Amygdala (tissue), 56 donors: Measurements from ENCODE around the gene CDX1.

Experiments
- DNase-seq, 56 donors: peaks; one replicate each; lab custom pipeline; 2025; lab: John Stamatoyannopoulos, UW

The CDX1 gene

DNA sequence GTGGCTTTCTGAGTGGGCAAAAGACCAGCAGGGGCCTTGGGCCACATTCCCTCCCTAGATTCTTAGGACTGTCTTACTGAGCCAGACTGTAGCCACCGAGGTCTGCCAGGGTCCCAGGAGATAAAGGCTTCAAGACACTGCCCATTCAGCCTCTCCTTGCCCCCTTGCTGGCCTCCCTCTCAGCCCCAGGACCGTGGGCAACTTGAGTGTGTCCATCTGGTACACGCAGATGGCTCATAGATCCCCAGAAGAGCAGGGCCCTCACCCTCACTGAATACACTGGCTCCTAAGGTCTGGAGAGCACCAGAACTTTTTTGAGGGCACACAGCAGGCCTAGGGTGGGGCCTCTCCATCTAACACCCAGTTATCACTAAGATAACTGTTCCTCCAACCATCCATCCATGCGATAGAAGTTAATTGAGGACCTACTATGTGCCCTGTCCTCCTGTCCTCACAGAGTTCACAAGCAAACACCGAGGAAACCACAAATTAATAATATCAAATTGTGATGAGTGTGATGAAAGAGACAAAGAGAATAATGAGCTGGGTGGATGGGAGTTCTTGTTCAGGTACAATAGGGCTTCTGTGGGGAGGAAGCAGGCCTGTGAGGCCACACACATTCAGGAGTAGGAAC is 6.0 kb upstream of the CDX1 start:
- no peak for DNase-seq

DNA sequence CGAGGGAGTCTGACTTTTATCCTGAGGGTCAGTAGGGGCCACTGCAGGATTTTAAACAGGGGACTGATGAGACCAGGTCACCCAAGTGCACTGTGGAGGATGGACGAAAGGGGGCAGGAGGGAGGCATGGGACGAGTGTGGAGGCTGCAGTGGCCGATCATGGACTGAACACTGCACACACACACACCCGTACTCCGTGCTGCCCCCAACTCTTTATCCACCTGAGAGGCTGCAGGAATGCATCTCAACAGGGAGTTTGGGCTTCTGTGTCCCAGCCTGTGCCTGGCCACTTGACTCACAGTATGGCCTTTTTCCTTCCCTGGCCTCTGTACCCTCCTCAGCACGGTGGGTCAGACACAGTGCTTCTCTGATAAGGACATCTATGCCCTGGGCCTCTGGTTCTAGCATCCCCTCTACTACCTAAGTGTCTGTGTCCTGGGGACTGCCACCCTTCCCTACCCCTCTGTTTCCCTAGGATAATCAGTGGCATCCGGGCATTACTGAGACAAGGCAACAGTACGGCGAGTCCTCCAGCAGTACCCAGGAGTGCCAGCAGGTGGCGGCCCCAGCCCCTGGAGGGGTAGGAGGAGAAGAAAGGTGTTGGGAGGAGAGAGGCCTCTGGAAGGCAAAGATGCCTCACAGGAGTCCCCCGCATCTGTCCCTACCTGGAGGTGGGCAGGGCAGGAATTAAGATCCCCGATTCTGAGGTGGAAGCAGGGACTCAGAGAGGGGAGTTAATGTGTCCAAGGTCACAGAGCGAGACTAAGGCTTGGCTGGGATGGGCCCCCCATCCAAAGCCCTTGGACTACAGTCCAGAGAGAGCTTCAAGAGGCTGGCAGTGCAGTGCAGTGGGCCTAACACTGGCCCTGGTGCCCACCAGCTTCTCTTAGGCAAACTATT is 5.1 kb upstream of the CDX1 start:
- peak in 47 of 56 donors; percentile 11 to 80 (median 45) for DNase-seq

- no peak for DNase-seq
Measured at GRCh38 chr5:150162142-150162513, 4.5 kb upstream of the CDX1 start.

- DNase-seq, result no peak
Measured at GRCh38 chr5:150163035-150163434, 3.5 kb upstream of the CDX1 start.

GRCh38 chr5:150163547-150164059 is 3.0 kb upstream of the CDX1 start:
- peak in 1 of 56 donors; percentile 11 for DNase-seq

DNA sequence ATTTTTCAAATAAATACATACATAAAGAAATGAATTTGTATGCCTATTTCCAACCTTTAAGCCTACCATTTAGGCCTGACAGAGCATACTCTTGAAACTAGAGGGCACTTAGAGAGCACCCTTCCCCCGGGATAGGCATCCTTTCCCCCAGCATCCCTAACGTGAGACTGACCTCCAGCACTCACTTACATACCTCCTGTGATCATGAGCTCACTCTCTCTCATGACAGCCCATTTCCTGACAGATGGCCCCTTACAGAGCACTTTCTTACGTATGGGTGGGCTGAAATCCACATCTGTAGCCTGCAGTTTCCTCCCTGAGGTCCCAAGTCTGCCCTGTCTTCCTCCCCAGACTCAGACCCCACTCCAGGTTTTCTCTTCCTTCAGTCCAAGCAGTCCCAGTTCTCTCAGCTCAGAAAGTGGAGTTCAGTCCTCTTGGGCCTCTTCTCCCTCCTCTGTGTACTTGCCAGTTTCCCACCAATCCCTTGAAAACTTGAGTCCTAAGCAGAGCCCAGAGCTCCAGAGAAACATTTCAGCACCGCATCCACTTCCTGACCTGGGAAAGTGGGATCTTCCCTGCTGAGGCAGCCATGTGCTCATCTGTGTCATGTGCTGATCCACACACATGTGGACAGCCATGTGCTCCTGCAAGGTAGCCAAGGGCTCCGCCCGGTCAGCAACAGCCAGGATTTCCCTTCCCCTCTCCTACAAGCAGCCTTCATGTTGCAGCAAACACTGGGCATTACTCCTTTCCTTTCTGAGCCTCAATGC is 2.2 kb upstream of the CDX1 start:
- no peak for DNase-seq

GRCh38 chr5:150166037-150166649 is 435 bp upstream of the CDX1 start:
- DNase-seq, result no peak

DNA sequence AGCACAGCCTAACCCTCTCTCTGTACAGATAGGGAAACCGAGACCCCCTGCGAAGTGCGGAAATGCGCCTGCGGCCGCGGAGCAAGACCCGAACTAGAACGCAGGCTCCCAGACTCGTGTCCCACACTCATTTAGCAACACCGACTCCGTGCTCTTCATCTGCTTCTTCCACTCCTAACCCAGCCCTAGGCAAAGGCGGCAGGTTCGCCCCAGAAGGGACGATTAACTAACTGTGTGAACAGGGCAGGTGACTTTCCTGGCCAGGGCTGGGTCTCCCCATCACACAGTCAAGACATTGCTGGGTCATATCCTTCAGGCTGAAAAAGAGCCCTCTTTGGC is 903 bp downstream of the CDX1 start:
- DNase-seq, result no peak

DNA sequence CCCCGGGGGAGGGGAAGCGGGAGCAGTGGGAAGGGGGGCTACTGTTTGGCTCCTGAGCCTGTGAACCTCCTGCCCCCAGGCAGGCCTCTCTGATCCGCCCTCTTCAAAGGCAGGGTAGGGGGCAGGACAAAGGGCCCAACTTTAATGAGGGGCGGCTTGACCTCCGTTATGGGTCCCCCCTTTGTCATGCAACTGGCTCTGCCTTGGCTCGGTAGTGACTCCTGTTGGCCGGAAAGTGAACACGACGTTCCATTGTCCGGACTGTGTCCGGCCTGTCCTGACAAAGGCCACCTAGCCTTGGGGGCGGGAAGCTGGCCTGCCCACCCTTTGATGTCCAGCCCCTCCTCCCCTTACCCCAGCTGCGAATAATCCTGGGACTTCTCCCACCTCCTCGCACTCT is 1.3 kb downstream of the CDX1 start:
- DNase-seq, result no peak

GRCh38 chr5:150168864-150169263 is 2.3 kb downstream of the CDX1 start:
- no peak for DNase-seq

DNA sequence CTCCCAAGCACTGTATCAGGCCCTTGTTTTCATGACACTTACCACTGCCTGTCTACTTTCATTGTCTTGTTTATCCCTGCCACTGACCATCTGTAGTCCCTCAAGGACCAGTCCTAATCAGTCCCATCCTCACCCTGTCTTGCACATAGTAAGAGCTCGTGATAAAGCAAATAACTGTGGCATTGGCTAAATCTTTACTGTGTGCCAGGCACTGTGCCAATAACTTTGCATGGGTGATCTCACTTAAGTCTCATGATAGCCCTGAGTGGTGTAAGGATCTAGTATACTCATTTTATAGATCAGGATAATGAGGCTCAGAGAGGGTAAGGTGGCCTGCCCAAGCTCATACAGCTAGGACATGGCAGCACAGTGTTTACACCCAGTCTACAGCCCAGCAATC is 5.6 kb downstream of the CDX1 start:
- no peak for DNase-seq

DNA sequence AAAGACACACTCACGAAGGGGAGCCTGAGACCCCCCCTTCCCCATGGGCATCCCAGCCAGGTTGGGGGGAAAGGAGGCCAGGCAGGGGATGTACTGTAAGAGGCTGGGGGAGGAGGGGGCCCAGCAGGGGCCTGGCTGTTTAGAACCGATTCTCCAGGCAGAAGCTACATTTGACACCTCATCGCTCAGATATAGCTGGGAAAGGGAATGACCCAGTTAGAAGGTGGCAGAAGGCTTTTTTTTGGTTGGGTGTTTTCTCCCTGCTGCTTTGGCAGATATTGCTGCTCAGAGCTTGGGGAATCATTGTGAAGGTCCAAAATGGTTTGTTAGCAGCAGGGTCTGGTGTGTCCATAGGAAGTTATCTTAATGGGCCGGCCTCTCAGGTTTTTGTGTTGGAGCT is 6.0 kb downstream of the CDX1 start:
- DNase-seq, result no peak

GRCh38 chr5:150173161-150173560 is 6.6 kb downstream of the CDX1 start:
- no peak for DNase-seq

GRCh38 chr5:150174285-150174684 is 7.7 kb downstream of the CDX1 start:
- no peak for DNase-seq

DNA sequence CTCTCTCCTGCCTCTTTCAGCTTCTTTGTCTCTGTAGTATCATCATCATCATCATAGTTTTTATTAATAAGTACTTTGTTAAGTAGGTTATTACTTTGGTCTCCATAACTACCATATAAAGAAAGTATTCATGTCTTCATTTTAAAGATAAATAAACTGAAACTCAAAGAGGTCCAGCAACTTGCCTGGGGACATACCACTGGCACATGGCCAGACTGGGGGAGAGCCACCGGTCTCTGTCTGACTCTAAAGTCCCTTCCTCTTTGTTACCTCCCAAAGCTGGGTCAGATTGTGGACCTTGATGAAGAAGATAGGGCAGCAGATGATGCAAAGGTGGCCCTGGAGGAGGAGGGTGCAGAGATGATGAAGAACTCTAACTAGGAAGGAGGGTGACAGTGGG is 8.5 kb downstream of the CDX1 start:
- DNase-seq, result no peak

- no peak for DNase-seq
Measured at GRCh38 chr5:150175536-150175935, 9.0 kb downstream of the CDX1 start.

DNA sequence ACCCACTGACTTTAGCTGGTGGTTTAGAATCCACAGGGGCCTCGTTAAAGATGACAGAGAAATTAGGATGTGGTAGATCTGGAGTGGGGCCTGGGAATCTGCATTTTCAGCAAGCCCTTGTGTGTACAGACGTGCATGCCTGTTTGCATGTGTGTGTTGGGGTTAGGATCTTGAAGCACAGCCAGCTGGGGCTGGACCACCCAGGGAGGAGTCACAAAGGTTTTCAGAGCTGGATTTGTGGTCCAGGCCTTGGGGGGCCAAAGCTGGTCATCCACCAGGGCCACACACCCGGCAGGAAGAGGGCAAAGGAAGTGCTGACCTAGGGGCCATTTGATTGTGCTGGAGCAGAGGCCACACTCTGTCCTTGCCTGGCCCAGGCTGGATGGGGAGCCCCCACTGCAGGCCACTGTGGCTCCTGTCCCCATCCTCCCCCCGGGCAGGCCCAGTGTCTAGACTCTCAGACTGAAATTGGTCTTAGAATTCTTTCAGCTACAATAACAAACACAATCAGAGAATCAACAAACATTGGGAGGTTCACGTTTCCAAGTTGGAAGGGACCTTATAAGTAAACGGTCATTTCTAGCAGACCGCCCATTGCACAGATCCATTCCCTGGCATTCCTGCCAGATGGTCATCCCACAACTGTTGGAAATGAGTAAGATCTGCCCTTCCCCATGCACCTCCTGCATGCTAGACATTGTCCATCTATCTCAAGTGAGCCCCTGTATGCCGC is 10.3 kb downstream of the CDX1 start:
- DNase-seq, result no peak

- no peak for DNase-seq
Measured at GRCh38 chr5:150177721-150178120, 11.1 kb downstream of the CDX1 start.

DNA sequence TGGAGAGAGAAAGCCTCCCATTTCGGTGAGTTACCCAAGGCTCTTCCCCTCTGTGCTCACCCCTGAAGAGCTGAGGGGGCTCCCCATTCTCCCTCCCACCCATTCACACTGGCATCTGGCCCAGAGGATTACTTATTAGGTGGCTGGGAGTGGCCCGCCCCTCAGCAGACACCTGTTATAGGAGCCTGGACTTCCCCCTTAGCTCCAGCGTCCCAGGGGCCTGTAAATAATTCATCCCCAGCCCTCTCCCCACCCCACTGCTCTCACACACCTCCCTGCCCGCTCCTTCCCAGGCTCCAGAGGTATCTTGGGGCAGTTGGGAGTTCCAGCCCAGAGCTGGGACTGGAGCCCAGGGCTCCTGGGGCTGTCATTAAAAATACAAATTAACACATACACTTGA is 11.7 kb downstream of the CDX1 start:
- DNase-seq, result no peak

- DNase-seq, result no peak
Measured at GRCh38 chr5:150179019-150179620, 12.5 kb downstream of the CDX1 start.
